ENCODE measurements around the gene ALK.

DNA sequence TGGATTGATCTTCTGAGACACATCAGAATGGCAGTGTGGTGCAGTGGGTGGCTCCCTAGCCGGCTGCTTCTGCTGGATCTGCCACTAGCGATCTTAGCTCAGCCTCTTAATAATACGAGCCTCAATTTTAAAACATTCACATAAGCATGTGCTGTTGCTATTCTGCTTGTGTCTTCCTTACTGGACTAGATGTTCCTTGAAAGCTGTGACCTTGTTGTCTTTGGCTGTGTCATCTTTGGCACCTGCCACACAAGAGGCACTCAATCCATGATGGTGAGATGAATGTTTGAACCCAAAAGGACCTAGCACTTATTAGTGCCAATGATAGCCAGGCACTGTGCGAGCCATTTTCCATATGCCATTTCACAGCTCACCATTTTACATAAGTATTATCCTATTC lies 393.0 kb downstream of the ALK start:
- TF ChIP-seq, protein P1, sequence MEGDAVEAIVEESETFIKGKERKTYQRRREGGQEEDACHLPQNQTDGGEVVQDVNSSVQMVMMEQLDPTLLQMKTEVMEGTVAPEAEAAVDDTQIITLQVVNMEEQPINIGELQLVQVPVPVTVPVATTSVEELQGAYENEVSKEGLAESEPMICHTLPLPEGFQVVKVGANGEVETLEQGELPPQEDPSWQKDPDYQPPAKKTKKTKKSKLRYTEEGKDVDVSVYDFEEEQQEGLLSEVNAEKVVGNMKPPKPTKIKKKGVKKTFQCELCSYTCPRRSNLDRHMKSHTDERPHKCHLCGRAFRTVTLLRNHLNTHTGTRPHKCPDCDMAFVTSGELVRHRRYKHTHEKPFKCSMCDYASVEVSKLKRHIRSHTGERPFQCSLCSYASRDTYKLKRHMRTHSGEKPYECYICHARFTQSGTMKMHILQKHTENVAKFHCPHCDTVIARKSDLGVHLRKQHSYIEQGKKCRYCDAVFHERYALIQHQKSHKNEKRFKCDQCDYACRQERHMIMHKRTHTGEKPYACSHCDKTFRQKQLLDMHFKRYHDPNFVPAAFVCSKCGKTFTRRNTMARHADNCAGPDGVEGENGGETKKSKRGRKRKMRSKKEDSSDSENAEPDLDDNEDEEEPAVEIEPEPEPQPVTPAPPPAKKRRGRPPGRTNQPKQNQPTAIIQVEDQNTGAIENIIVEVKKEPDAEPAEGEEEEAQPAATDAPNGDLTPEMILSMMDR (IDR thresholded peaks at IDR 0.05): no peak
- no peak for TF ChIP-seq POLR2A (IDR thresholded peaks at IDR 0.05; ENCODE audit: low read depth)
- TF ChIP-seq POLR2AphosphoS5 (IDR thresholded peaks at IDR 0.05): no peak

All from esophagus muscularis mucosa (tissue), 3 donors.